Measurements from ENCODE around the gene HAUS7. TPM values are rescaled to one million over a fixed set of nuclear protein-coding genes. Genes with fewer than 3 reads are reported as not detected.

HAUS7 gene
- total RNA-seq, 2 experiments from 2014 or later = 24.4 to 25.6 TPM

GRCh38 chrX:153445856-153446635, 24.3 kb downstream of the HAUS7 start, which contains the start of gene TREX2:
TREX2 (minus strand) TSS chrX:153446056; CDS start chrX:153445430, 626 bp downstream.
- CTCF ChIA-PET = no interaction called here
- no peak within 1 kb of the TSS for H3K27ac ChIP-seq (ENCODE audit: low read depth in 1 of 2, low read length in 2 of 2)
- no peak within 1 kb of the TSS for H3K4me3 ChIP-seq (ENCODE audit: low read length)
- H3K27ac Mint-ChIP-seq = no peak within 1 kb of the TSS
- H3K4me3 Mint-ChIP-seq = no peak within 1 kb of the TSS
- intact Hi-C loops (cut with DNase I, micrococcal nuclease) = no loop called here
- no peak for TF ChIP-seq CTCF (IDR thresholded peaks at IDR 0.05)
- H3K4me1 Mint-ChIP-seq (ENCODE audit: low read depth) = no peaks in the 10 kb centered on the region
- no peaks in the 10 kb centered on the region for H3K27me3 ChIP-seq (ENCODE audit: control insufficient read depth in 1 of 2, insufficient read depth in 2 of 2, low read length in 2 of 2)
- H3K9me3 ChIP-seq (ENCODE audit: control insufficient read depth in 1 of 2, insufficient read depth in 1 of 2, low read length in 2 of 2) = no peaks in the 10 kb centered on the region
- no peaks in the 10 kb centered on the region for H3K9me3 Mint-ChIP-seq
- POLR2A ChIA-PET = no interaction called here
- DNase-seq (no peak), ATAC-seq (ENCODE audit: poor library complexity) (no peak)
- H3K27me3 Mint-ChIP-seq = no peaks in the 10 kb centered on the region
- peaks cover 4% of the 10 kb centered on the region for H3K36me3 Mint-ChIP-seq (ENCODE audit: low read depth)
- peaks cover 3% of the 10 kb centered on the region for H3K36me3 ChIP-seq (ENCODE audit: insufficient read depth, low read length)
- no peaks in the 10 kb centered on the region for H3K4me1 ChIP-seq (ENCODE audit: insufficient read depth, low read length)

GRCh38 chrX:153445106-153445855, 25.1 kb downstream of the HAUS7 start:
- no peak for TF ChIP-seq CTCF (IDR thresholded peaks at IDR 0.05)
- intact Hi-C loops (cut with DNase I, micrococcal nuclease) = no loop called here
- H3K27me3 Mint-ChIP-seq = no peaks in the 10 kb centered on the region
- no peaks in the 10 kb centered on the region for H3K27me3 ChIP-seq (ENCODE audit: control insufficient read depth in 1 of 2, insufficient read depth in 2 of 2, low read length in 2 of 2)
- H3K4me3 ChIP-seq (ENCODE audit: low read length) = no peak overlapping the region
- H3K4me1 Mint-ChIP-seq (ENCODE audit: low read depth) = no peaks in the 10 kb centered on the region
- no peak overlapping the region for H3K27ac Mint-ChIP-seq
- DNase-seq (no peak), ATAC-seq (ENCODE audit: poor library complexity) (no peak)
- H3K27ac ChIP-seq (ENCODE audit: low read depth in 1 of 2, low read length in 2 of 2) = no peak overlapping the region
- H3K36me3 ChIP-seq (ENCODE audit: insufficient read depth, low read length) = peaks cover 2% of the 10 kb centered on the region
- CTCF ChIA-PET = no interaction called here
- POLR2A ChIA-PET = no interaction called here
- no peaks in the 10 kb centered on the region for H3K36me3 Mint-ChIP-seq (ENCODE audit: low read depth)
- no peaks in the 10 kb centered on the region for H3K9me3 ChIP-seq (ENCODE audit: control insufficient read depth in 1 of 2, insufficient read depth in 1 of 2, low read length in 2 of 2)
- no peaks in the 10 kb centered on the region for H3K4me1 ChIP-seq (ENCODE audit: insufficient read depth, low read length)
- no peak overlapping the region for H3K4me3 Mint-ChIP-seq
- H3K9me3 Mint-ChIP-seq = no peaks in the 10 kb centered on the region

GRCh38 chrX:153444333-153445011, 25.9 kb downstream of the HAUS7 start:
- CTCF ChIA-PET = no interaction called here
- Histone ChIP-seq H3K27me3 (ENCODE audit: control insufficient read depth in 1 of 2, insufficient read depth in 2 of 2, low read length in 2 of 2) (no peaks in the 10 kb centered on the region), H3K36me3 (ENCODE audit: insufficient read depth, low read length) (peaks cover 2% of the 10 kb centered on the region), H3K27ac (ENCODE audit: low read depth in 1 of 2, low read length in 2 of 2) (no peak overlapping the region), H3K9me3 (ENCODE audit: control insufficient read depth in 1 of 2, insufficient read depth in 1 of 2, low read length in 2 of 2) (no peaks in the 10 kb centered on the region), H3K4me1 (ENCODE audit: insufficient read depth, low read length) (no peaks in the 10 kb centered on the region), H3K4me3 (ENCODE audit: low read length) (no peak overlapping the region)
- ATAC-seq (ENCODE audit: poor library complexity) = no peak
- Mint-ChIP-seq H3K9me3 (no peaks in the 10 kb centered on the region), H3K4me1 (ENCODE audit: low read depth) (no peaks in the 10 kb centered on the region), H3K36me3 (ENCODE audit: low read depth) (no peaks in the 10 kb centered on the region), H3K4me3 (no peak overlapping the region), H3K27me3 (no peaks in the 10 kb centered on the region), H3K27ac (no peak overlapping the region)
- no peak for DNase-seq
- TF ChIP-seq CTCF (IDR thresholded peaks at IDR 0.05) = no peak
- intact Hi-C loops (cut with DNase I, micrococcal nuclease) = no loop called here
- POLR2A ChIA-PET = no interaction called here
